ENCODE measurements around the gene TEX51. TPM values are rescaled to one million over a fixed set of nuclear protein-coding genes. Genes with fewer than 3 reads are reported as not detected.

Gene TEX51
- total and polyA plus RNA-seq, 2 donors (not counting 3 experiments of a cell fraction or from before 2014, with no cell fraction given), result not detected

DNA sequence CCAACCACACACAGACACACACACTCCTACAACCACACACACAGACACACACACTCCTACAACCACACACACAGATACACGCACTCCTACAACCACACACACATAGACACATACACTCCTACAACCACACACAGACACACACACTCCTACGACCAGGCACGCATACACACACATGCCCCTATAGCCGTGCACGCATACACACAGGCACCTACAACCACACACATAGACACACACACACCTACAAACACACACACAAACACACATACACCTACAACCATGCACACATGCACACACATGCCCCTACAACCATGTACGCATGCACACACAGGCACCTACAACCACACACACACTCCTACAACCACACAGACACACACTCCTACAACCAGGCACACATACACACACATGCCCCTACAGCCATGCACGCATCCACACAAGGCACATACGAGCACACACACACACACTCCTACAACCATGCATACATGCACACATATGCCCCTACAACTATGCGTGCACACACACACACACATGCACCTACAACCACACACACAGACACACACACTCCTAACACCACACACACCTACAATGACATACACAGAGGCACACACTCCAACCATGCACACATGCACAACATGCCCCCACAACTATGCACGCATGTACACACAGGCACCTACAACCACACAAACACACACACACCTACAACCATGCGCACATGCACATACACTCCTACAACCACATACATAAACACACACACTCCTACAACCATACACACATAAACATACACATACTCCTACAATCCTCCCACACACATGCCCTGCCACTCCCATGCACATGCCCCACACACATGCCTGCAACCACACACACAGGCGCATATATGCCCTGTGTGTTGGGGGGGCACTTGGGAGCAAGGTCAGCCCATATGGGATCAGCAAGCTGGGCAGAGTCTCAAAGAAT lies 19.1 kb upstream of the TEX51 start:
- CTCF ChIA-PET, result no interaction called here
- TF ChIP-seq POLR2A (IDR thresholded peaks at IDR 0.05; ENCODE audit: low read depth, low read length), result no peak
- FAIRE-seq (no peak), DNase-seq (ENCODE audit: low read depth, low spot score) (no peak)
- Histone ChIP-seq H3K9me3 (replicated peaks; ENCODE audit: control insufficient read depth, insufficient read depth, low read length) (no peaks in the 10 kb centered on the region), H3K4me1 (ENCODE audit: control insufficient read depth, extremely low read depth, insufficient read depth, low read length) (no peaks in the 10 kb centered on the region), H3K4me2 (ENCODE audit: insufficient read depth, low read length) (no peak overlapping the region), H3K79me2 (ENCODE audit: control insufficient read depth, insufficient read depth, low read length) (no peaks in the 10 kb centered on the region), H3K27ac (ENCODE audit: insufficient read depth, low read depth, low read length) (no peak overlapping the region), H3K9me1 (replicated peaks; ENCODE audit: control insufficient read depth, extremely low read depth, insufficient read depth, low read length) (no peaks in the 10 kb centered on the region), H3K9ac (replicated peaks; ENCODE audit: extremely low read depth, insufficient read depth, low read length) (no peak overlapping the region), H2AFZ (ENCODE audit: low read depth, low read length) (no peak overlapping the region), H3K4me3 (replicated peaks in 1 of 3; ENCODE audit: insufficient read depth in 1 of 3, low read depth in 1 of 3, low read length in 3 of 3) (no peak overlapping the region), H3K36me3 (ENCODE audit: control insufficient read depth in 2 of 2, extremely low read depth in 1 of 2, insufficient read depth in 2 of 2, low read length in 2 of 2) (no peaks in the 10 kb centered on the region), H4K20me1 (replicated peaks; ENCODE audit: control insufficient read depth, extremely low read depth, insufficient read depth, low read length) (no peaks in the 10 kb centered on the region), H3K27me3 (ENCODE audit: control insufficient read depth in 2 of 2, insufficient read depth in 2 of 2, low read length in 2 of 2) (no peaks in the 10 kb centered on the region)
- POLR2A ChIA-PET, result no interaction called here
- intact Hi-C loops (cut with micrococcal nuclease) (no loop called here), dilution Hi-C loops (cut with MboI; ENCODE audit: extremely low pct_ligation_motif_present, low sequenced_read_pairs) (no loop called here)
- BruUV-seq (replicated peaks), result no TSS peak

DNA sequence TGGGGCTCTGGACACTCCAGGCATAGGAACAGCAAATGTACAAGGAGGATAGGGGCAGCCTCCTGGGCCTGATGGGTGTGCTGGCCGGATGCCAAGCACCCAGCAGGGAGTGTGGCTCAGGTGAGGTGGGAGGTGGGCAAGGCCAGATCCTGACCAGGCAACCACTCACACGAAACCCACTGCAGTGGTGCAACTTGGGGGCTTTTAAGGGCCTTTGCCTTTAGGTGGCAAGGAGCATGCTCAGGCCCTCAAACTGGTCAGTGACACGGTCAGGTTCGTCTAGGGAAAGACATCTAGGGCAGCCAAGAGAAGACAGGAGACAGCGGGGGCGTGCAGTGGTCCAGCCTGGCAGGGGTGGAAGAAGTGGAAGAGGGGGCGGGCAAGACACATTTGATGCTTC lies 18.4 kb upstream of the TEX51 start:
- intact Hi-C loops (cut with micrococcal nuclease), result no loop called here
- no peaks in the 10 kb centered on the region for H3K79me2 ChIP-seq (ENCODE audit: control insufficient read depth, insufficient read depth, low read length)
- TF ChIP-seq MYC (IDR thresholded peaks at IDR 0.05; ENCODE audit: low read depth, low read length) (no peak), JUN (IDR thresholded peaks at IDR 0.05; ENCODE audit: borderline replicate concordance, insufficient read depth, insufficient read length, low read depth) (no peak), POLR2AphosphoS5 (IDR thresholded peaks at IDR 0.05; ENCODE audit: insufficient read depth, low read depth, low read length) (no peak), CTCF (IDR thresholded peaks at IDR 0.05; ENCODE audit: extremely low read depth in 1 of 2, insufficient read depth in 1 of 2, low read depth in 1 of 2, low read length in 2 of 2) (no peak)
- DNase-seq (ENCODE audit: low read depth, low spot score) (no peak), FAIRE-seq (no peak)
- H3K4me3 ChIP-seq (replicated peaks in 1 of 3; ENCODE audit: insufficient read depth in 1 of 3, low read depth in 1 of 3, low read length in 3 of 3), result no peak overlapping the region
- no TSS peak for BruUV-seq (replicated peaks)
- no peak overlapping the region for H2AFZ ChIP-seq (ENCODE audit: low read depth, low read length)
- H3K27ac ChIP-seq (ENCODE audit: insufficient read depth, low read depth, low read length), result no peak overlapping the region
- ChIA-PET CTCF (no interaction called here), POLR2A (no interaction called here)
- no peak overlapping the region for H3K4me2 ChIP-seq (ENCODE audit: insufficient read depth, low read length)
- H3K36me3 ChIP-seq (ENCODE audit: control insufficient read depth in 2 of 2, extremely low read depth in 1 of 2, insufficient read depth in 2 of 2, low read length in 2 of 2), result no peaks in the 10 kb centered on the region
- H4K20me1 ChIP-seq (replicated peaks; ENCODE audit: control insufficient read depth, extremely low read depth, insufficient read depth, low read length), result no peaks in the 10 kb centered on the region
- no peaks in the 10 kb centered on the region for H3K9me3 ChIP-seq (replicated peaks; ENCODE audit: control insufficient read depth, insufficient read depth, low read length)
- no peaks in the 10 kb centered on the region for H3K4me1 ChIP-seq (ENCODE audit: control insufficient read depth, extremely low read depth, insufficient read depth, low read length)
- no peaks in the 10 kb centered on the region for H3K27me3 ChIP-seq (ENCODE audit: control insufficient read depth in 2 of 2, insufficient read depth in 2 of 2, low read length in 2 of 2)
- no peaks in the 10 kb centered on the region for H3K9me1 ChIP-seq (replicated peaks; ENCODE audit: control insufficient read depth, extremely low read depth, insufficient read depth, low read length)
- dilution Hi-C loops (cut with MboI; ENCODE audit: extremely low pct_ligation_motif_present, low sequenced_read_pairs), result no loop called here
- H3K9ac ChIP-seq (replicated peaks; ENCODE audit: extremely low read depth, insufficient read depth, low read length), result no peak overlapping the region

Data from endothelial cell of umbilical vein (primary cell).